PC-9 (cell line): ENCODE data around the gene NAAA. TPM values are rescaled to one million over a fixed set of nuclear protein-coding genes. Genes with fewer than 3 reads are reported as not detected.

Source experiments
- BruUV-seq: library from RNA; stranded (reverse); fragments of 400-500 nt; replicated peaks from 2 replicates; lab custom pipeline; 2021; lab: Mats Ljungman, UMichigan
- CTCF ChIA-PET: fragments of 300-600 bp; sonication (Branson Sonifier 250); formaldehyde crosslinking; loops from one replicate; lab custom pipeline; 2022; ENCODE audit warnings: antibody characterized with exemption; lab: Charles Lee
- POLR2A ChIA-PET: fragments of 300-600 bp; sonication (Branson Sonifier 250); formaldehyde crosslinking; loops from one replicate; lab custom pipeline; 2022; ENCODE audit warnings: antibody characterized with exemption; ENCODE audit not compliant: unreplicated experiment; lab: Charles Lee
- DNase-seq, 2 experiments: peaks; one replicate each; pipeline versions ENCODE4 v3.0.0 to v3.0.0-alpha.2; 2015 to 2022; ENCODE audit warnings: mixed read lengths in 1 of 2
- H2AFZ ChIP-seq: fragments of 200-600 bp; sonication (generic); 2 replicates; pipeline ENCODE4 v1.8.1; 2017; ENCODE audit warnings: antibody characterized with exemption
- H3F3A ChIP-seq: fragments of 200-600 bp; sonication (generic); 2 replicates; pipeline ENCODE4 v1.8.1; 2017; ENCODE audit warnings: antibody characterized with exemption, mild to moderate bottlenecking, low read depth; ENCODE audit not compliant: insufficient read depth
- H3K27ac ChIP-seq: fragments of 200-600 bp; sonication (generic); 2 replicates; pipeline ENCODE4 v1.6.1; 2016; ENCODE audit warnings: mixed run types
- H3K27me3 ChIP-seq: fragments of 200-600 bp; sonication (generic); 2 replicates; pipeline ENCODE4 v1.6.1; 2016; ENCODE audit warnings: low read depth, mixed run types; ENCODE audit not compliant: insufficient read depth
- H3K36me3 ChIP-seq: fragments of 200-600 bp; sonication (generic); 2 replicates; pipeline ENCODE4 v1.6.1; 2016; ENCODE audit warnings: low read depth, mixed run types
- H3K4me1 ChIP-seq: fragments of 200-600 bp; sonication (generic); replicated peaks from 2 replicates; pipeline ENCODE4 v1.6.1; 2016; ENCODE audit warnings: mixed run types; ENCODE audit not compliant: insufficient read depth
- H3K4me2 ChIP-seq: fragments of 200-600 bp; sonication (generic); 2 replicates; pipeline ENCODE4 v1.6.1; 2017; ENCODE audit warnings: mixed run types
- H3K4me3 ChIP-seq: fragments of 200-600 bp; sonication (generic); 2 replicates; pipeline ENCODE4 v1.6.1; 2016; ENCODE audit warnings: mixed run types
- H3K79me2 ChIP-seq: fragments of 200-600 bp; sonication (generic); 2 replicates; pipeline ENCODE4 v1.6.1; 2017; ENCODE audit warnings: low read depth, mixed run types
- H3K9me2 ChIP-seq: fragments of 200-600 bp; sonication (generic); 2 replicates; pipeline ENCODE4 v1.8.1; 2017; ENCODE audit warnings: mild to moderate bottlenecking; ENCODE audit not compliant: insufficient read depth
- H3K9me3 ChIP-seq: fragments of 200-600 bp; sonication (generic); 2 replicates; pipeline ENCODE4 v1.8.1; 2016; ENCODE audit warnings: low read depth; ENCODE audit not compliant: insufficient read depth
- H4K20me1 ChIP-seq: fragments of 200-600 bp; sonication (generic); 2 replicates; pipeline ENCODE4 v1.8.1; 2017; ENCODE audit not compliant: insufficient read depth
- CTCF ChIP-seq: fragments of 200-600 bp; sonication (generic); conservative IDR thresholded peaks from 2 replicates; pipeline ENCODE4 v1.6.1; 2017; ENCODE audit warnings: mixed run types, antibody characterized with exemption, mild to moderate bottlenecking, moderate library complexity
- EZH2 ChIP-seq: fragments of 200-600 bp; sonication (generic); IDR thresholded peaks from 2 replicates; pipeline ENCODE4 v1.8.0; 2017; ENCODE audit warnings: antibody characterized with exemption, low read depth
- intact Hi-C: fragments of 100-400 bp; cut with micrococcal nuclease; formaldehyde crosslinking; loops from one replicate; pipeline ENCODE4 v1.10.0; 2022; ENCODE audit not compliant: unreplicated experiment
- total RNA-seq: library from RNA; stranded (reverse); gene quantifications from 2 replicates; pipeline ENCODE4 v1.2.3, GENCODE V29; 2021

The NAAA gene
- total RNA-seq, 1 experiment from 2014 or later = 3.6 TPM

DNA sequence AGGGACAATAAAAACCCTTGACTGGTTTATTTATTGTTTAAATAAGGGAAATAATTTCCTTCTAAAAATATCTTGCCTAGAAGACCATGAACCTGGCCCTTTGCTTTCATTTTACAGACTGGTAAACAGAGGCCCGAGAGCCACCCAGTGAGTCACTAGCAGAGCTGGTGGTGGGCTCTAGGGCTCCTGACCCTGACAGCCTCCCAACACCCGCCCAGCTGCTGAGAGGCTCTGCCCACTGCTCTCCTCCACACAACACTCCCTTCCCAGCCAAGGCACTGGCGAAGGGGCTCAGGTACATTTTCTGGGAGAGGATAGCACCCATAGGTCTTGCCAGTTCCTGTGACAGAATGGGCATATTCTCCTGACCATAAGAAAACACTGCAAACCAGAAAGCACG lies 20.5 kb downstream of the NAAA start:
- CTCF ChIA-PET = no interaction called here

DNA sequence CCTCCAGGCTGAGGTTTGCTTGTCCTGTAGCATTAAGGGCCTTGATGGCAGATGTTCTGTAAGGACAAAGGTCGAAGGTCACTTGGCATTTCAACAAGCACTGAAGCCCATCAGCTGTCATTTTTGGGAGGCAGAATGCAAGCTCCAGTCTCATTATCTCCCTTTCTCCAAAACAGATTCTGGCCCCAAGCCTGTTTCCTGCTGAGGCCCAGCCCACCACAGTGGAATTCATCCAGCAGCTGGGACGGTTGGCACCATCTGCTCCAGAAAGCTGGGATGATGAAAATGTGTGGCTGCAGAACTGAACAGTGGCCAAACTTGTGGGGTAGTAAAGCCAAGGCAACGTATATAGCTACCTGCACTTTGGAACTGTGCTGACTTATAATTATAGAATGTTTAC lies 20.9 kb downstream of the NAAA start:
- Histone ChIP-seq H3K4me1 (no peaks in the 10 kb centered on the region), H3K27me3 (no peaks in the 10 kb centered on the region), H3K9me3 (no peaks in the 10 kb centered on the region), H3K36me3 (no peaks in the 10 kb centered on the region), H3K9me2 (no peaks in the 10 kb centered on the region), H3K27ac (no peak overlapping the region), H3K4me2 (no peak overlapping the region), H3F3A (no peaks in the 10 kb centered on the region), H2AFZ (no peak overlapping the region), H4K20me1 (no peaks in the 10 kb centered on the region), H3K79me2 (no peaks in the 10 kb centered on the region), H3K4me3 (no peak overlapping the region)
- DNase-seq = no peak
- BruUV-seq = no TSS peak
- TF ChIP-seq EZH2 = no peak
- TF ChIP-seq CTCF = no peak
- POLR2A ChIA-PET = no interaction called here
- intact Hi-C loops = loop anchor here (5.0 kb wide), 1 partner anchor 147 kb away; no protein-coding TSS in a partner anchor
- CTCF ChIA-PET = no interaction called here

More for the DNA sequence above, 20.5 kb downstream of the NAAA start:
- no peak overlapping the region for H3K4me3 ChIP-seq
- no peak for DNase-seq
- H3K27me3 ChIP-seq = no peaks in the 10 kb centered on the region
- no peaks in the 10 kb centered on the region for H3K9me2 ChIP-seq
- no TSS peak for BruUV-seq
- no peaks in the 10 kb centered on the region for H4K20me1 ChIP-seq
- H3K4me2 ChIP-seq = no peak overlapping the region
- H3K4me1 ChIP-seq = no peaks in the 10 kb centered on the region
- intact Hi-C loops = no loop called here
- H3K9me3 ChIP-seq = no peaks in the 10 kb centered on the region
- no peaks in the 10 kb centered on the region for H3K79me2 ChIP-seq
- POLR2A ChIA-PET = no interaction called here
- no peaks in the 10 kb centered on the region for H3K36me3 ChIP-seq
- no peak overlapping the region for H2AFZ ChIP-seq
- H3F3A ChIP-seq = no peaks in the 10 kb centered on the region
- no peak overlapping the region for H3K27ac ChIP-seq
- TF ChIP-seq EZH2 (no peak), CTCF (no peak)

- ChIA-PET CTCF (interaction anchor here (0.9 kb wide), 1 partner anchor 80 kb away, joined by 3 read pairs; no protein-coding TSS in a partner anchor), POLR2A (no interaction called here)
- Histone ChIP-seq H2AFZ (no peak overlapping the region), H3F3A (no peaks in the 10 kb centered on the region), H3K4me1 (no peaks in the 10 kb centered on the region), H3K9me2 (no peaks in the 10 kb centered on the region), H3K27me3 (no peaks in the 10 kb centered on the region), H3K4me2 (no peak overlapping the region), H3K4me3 (no peak overlapping the region), H3K79me2 (no peaks in the 10 kb centered on the region), H3K9me3 (no peaks in the 10 kb centered on the region), H3K27ac (no peak overlapping the region), H3K36me3 (no peaks in the 10 kb centered on the region), H4K20me1 (no peaks in the 10 kb centered on the region)
- TF ChIP-seq EZH2 = no peak
- TF ChIP-seq CTCF = peak; percentile 81
- BruUV-seq = no TSS peak
- intact Hi-C loops = loop anchor here (5.0 kb wide), 1 partner anchor 151 kb away; no protein-coding TSS in a partner anchor
- DNase-seq = peak in 1 of 2 experiments; percentile 13
These were observed 24.6 kb downstream of the NAAA start for GRCh38 chr4:75916091-75916661.
